Activated naive CD8-positive, alpha-beta T cell (primary cell): ENCODE data around the gene PRKAR1B.
"Not testable (repeated sequence)": the region's sequence is repeated elsewhere in the genome, so short reads cannot be mapped to it uniquely, and the experiment has no call there.

Experiments
- H3K27ac Mint-ChIP-seq: one replicate; pipeline ENCODE4 v1.8.0; 2021; ENCODE audit warnings: mixed read lengths
- H3K27me3 Mint-ChIP-seq: one replicate; pipeline ENCODE4 v1.8.0; 2021; ENCODE audit warnings: mixed read lengths
- H3K36me3 Mint-ChIP-seq: one replicate; pipeline ENCODE4 v1.8.0; 2021; ENCODE audit warnings: mixed read lengths
- H3K4me1 Mint-ChIP-seq: one replicate; pipeline ENCODE4 v1.8.0; 2021; ENCODE audit warnings: low read depth, mixed read lengths
- H3K4me3 Mint-ChIP-seq: one replicate; pipeline ENCODE4 v1.8.0; 2021; ENCODE audit warnings: mild to moderate bottlenecking, mixed read lengths
- H3K9me3 Mint-ChIP-seq: one replicate; pipeline ENCODE4 v1.8.0; 2021; ENCODE audit warnings: low read depth, mixed read lengths

Gene PRKAR1B

DNA sequence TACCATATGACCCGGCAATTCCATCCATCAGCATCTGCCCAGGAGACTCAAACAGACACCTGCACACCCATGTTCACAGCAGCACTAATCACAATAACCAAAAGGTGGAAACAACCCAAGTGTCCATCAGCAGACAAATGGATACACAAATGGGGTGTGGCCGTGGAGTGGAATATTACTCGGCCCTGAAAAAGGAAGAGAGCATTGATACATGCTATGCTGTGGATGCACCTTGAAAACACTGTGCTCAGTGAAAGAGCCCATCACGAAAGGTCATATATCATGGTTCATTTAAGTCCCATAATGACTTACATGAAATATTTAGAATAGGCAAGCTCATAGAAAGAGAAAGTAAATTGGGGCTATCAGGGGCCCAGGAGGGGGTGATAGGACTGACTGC lies 58.1 kb downstream of the PRKAR1B start:
- H3K4me1 Mint-ChIP-seq = no peaks in the 10 kb centered on the region
- H3K9me3 Mint-ChIP-seq = no peaks in the 10 kb centered on the region
- no peak overlapping the region for H3K4me3 Mint-ChIP-seq
- H3K36me3 Mint-ChIP-seq = peaks cover 9% of the 10 kb centered on the region
- no peaks in the 10 kb centered on the region for H3K27me3 Mint-ChIP-seq
- peak overlapping the region; percentile 22 for H3K27ac Mint-ChIP-seq

- Mint-ChIP-seq H3K9me3 (no peaks in the 10 kb centered on the region), H3K4me1 (no peaks in the 10 kb centered on the region), H3K27me3 (no peaks in the 10 kb centered on the region), H3K27ac (peak overlapping the region; percentile 22), H3K4me3 (no peak overlapping the region), H3K36me3 (peaks cover 7% of the 10 kb centered on the region)
These were observed 58.7 kb downstream of the PRKAR1B start for GRCh38 chr7:668139-668931.

DNA sequence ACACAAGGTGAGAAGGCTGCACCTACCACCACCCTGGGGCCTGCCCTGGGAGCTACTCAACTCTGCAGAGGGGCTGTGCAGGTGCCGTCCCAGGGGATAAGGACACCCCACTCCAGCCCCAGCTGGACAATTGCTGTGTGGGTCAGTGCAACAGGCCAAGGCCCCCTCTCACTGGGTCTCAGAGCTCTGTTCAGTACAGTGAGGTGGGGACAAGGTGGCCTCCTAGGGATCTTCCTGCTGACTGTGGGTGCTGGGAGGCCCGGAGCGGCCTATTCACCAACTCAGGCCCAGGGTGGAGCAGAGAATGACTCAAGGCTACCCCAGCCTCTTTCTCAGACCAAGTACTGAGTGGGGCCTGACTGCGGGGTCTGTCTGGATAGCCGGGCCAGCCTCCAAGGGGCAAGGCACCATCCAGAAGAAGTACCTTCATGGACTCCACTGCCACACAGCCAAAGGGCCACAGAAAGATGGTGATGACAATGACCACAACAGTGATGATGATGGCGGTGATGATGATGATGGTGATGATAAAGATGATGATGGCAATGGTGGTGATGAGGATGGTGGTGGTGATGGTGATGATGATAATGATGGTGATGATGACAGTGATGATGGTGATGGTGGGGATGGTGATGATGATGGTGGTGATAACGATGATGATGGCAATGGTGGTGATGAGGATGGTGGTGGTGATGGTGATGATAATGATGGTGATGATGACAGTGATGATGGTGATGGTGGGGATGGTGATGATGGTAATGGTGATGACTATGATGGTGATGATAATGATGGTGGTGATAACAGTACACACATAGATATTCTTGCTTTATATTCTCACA lies 60.4 kb downstream of the PRKAR1B start:
- Mint-ChIP-seq H3K27me3 (no peaks in the 10 kb centered on the region), H3K4me1 (peaks cover 7% of the 10 kb centered on the region), H3K9me3 (no peaks in the 10 kb centered on the region), H3K4me3 (no peak overlapping the region), H3K36me3 (peaks cover 7% of the 10 kb centered on the region), H3K27ac (no peak overlapping the region)

- Mint-ChIP-seq H3K4me1 (peaks cover 7% of the 10 kb centered on the region), H3K4me3 (no peak overlapping the region), H3K27me3 (no peaks in the 10 kb centered on the region), H3K36me3 (peaks cover 7% of the 10 kb centered on the region), H3K9me3 (no peaks in the 10 kb centered on the region), H3K27ac (no peak overlapping the region)
These were observed 61.2 kb downstream of the PRKAR1B start for GRCh38 chr7:665736-666453.

- peaks cover 7% of the 10 kb centered on the region for H3K36me3 Mint-ChIP-seq
- H3K27me3 Mint-ChIP-seq = no peaks in the 10 kb centered on the region
- no peaks in the 10 kb centered on the region for H3K9me3 Mint-ChIP-seq
- no peak overlapping the region for H3K27ac Mint-ChIP-seq
- peaks cover 7% of the 10 kb centered on the region for H3K4me1 Mint-ChIP-seq
- no peak overlapping the region for H3K4me3 Mint-ChIP-seq
These were observed 61.9 kb downstream of the PRKAR1B start for GRCh38 chr7:664997-665735.

DNA sequence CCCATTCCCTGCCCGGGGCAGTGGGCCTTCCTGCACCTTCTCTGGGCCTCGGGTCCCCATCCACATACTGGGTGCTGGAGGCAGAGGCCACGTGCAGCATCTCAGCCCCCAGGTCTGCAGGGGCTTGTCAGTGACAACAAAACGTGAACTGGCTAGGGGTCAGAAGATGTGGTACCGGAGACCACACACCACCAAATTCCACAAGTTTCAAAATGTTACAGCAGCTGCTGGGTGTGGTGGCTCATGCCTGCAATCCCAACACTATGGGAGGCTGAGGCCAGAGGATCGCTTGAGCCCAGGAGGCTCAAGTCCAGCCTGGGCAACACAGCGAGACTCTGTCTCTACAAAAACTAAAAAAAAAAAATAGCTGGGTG lies 62.7 kb downstream of the PRKAR1B start:
- Mint-ChIP-seq H3K36me3 (peaks cover 7% of the 10 kb centered on the region), H3K4me1 (peaks cover 7% of the 10 kb centered on the region), H3K27me3 (no peaks in the 10 kb centered on the region), H3K9me3 (no peaks in the 10 kb centered on the region), H3K4me3 (no peak overlapping the region), H3K27ac (no peak overlapping the region)

- Mint-ChIP-seq H3K4me3 (no peak overlapping the region), H3K4me1 (peaks cover 7% of the 10 kb centered on the region), H3K27me3 (no peaks in the 10 kb centered on the region), H3K36me3 (peaks cover 8% of the 10 kb centered on the region), H3K9me3 (no peaks in the 10 kb centered on the region), H3K27ac (peak overlapping the region; percentile 61)
These were observed 64.5 kb downstream of the PRKAR1B start for GRCh38 chr7:662576-662975.

- Mint-ChIP-seq H3K36me3 (peaks cover 8% of the 10 kb centered on the region), H3K9me3 (no peaks in the 10 kb centered on the region), H3K27me3 (no peaks in the 10 kb centered on the region), H3K27ac (no peak overlapping the region), H3K4me1 (peaks cover 7% of the 10 kb centered on the region), H3K4me3 (no peak overlapping the region)
These were observed 67.1 kb downstream of the PRKAR1B start for GRCh38 chr7:659996-660395.

DNA sequence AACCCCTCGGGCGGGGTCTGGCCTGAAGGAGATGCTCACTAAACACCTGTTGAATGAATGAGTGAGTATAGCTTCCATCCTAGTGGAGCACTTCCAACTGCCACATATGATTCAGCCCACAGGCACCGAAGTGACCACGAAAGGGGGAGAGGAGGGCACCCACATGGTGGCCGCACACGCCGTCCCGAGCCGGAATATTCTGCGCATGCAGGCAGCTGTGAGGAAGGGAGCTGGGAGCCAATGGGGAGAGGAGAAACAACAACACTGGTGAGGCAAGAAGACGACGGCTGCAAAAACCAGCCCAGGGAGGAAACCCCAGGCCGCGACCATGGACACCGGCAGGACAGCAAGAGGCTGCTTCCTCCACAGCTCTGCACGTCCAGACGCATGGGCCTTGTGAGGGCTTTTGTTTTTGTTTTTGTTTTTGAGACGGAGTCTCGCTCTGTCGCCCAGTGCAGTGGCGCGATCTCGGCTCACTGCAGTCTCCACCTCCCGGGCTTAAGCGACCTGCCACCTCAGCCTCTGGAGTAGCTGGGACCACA lies 67.7 kb downstream of the PRKAR1B start:
- Mint-ChIP-seq H3K27ac (no peak overlapping the region), H3K36me3 (peaks cover 8% of the 10 kb centered on the region), H3K9me3 (no peaks in the 10 kb centered on the region), H3K27me3 (no peaks in the 10 kb centered on the region), H3K4me1 (peaks cover 7% of the 10 kb centered on the region), H3K4me3 (no peak overlapping the region)

DNA sequence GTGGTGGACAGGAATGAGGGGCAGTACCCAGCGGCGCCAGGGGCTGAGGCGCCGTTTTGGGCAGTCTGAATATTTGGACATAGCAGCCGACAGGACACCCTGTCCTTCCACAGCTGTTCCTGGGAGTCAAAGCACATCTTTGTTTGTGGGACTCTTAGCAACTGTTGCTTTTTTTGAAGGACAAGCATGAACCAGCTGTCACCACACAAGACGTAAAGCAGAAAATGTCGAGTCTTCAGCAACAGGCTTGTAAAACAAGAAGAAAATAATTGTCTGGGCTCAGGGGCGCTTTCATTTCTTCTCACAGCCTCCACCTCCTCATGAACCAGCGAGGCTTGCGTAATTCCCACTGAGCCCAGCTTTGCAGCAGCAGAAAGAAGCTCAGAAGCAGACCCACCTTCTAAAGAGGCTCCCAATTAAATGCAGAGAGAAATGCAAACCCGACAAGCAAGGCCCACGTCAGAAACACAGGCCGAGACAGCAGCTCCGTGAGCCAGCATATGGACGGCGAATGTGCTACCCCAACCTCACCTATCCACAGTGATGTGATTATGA lies 69.4 kb downstream of the PRKAR1B start:
- Mint-ChIP-seq H3K27ac (no peak overlapping the region), H3K36me3 (peaks cover 8% of the 10 kb centered on the region), H3K9me3 (no peaks in the 10 kb centered on the region), H3K4me3 (no peak overlapping the region), H3K27me3 (no peaks in the 10 kb centered on the region), H3K4me1 (peaks cover 2% of the 10 kb centered on the region)

GRCh38 chr7:657010-657409 lies 70.1 kb downstream of the PRKAR1B start:
- not testable (repeated sequence) for H3K27me3 Mint-ChIP-seq, H3K9me3 Mint-ChIP-seq, H3K27ac Mint-ChIP-seq, H3K4me3 Mint-ChIP-seq, H3K36me3 Mint-ChIP-seq, H3K4me1 Mint-ChIP-seq

DNA sequence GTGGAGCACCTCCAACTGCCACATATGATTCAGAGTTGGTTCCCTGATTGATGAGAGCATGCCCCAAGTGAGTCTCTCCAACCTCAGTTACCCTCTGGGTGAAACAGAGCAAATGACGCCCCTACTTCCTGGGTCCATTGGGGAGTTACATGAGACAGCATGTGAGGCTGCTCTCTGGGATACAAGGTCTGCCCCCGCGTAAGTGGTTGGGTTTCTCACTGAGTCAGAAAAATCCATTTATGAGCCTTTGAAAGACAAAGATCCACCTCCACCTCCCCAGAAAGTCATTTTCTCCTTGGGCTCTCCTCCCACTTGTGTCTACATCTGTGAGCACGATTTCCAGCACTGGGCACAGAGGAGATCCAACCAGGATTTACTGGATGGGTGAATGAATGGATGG lies 71.3 kb downstream of the PRKAR1B start:
- no peaks in the 10 kb centered on the region for H3K27me3 Mint-ChIP-seq

GRCh38 chr7:653829-654764 lies 73.0 kb downstream of the PRKAR1B start:
- Mint-ChIP-seq H3K27ac (no peak overlapping the region), H3K4me1 (no peaks in the 10 kb centered on the region)

More for the DNA sequence above, 71.3 kb downstream of the PRKAR1B start:
- no peak overlapping the region for H3K4me3 Mint-ChIP-seq
- no peaks in the 10 kb centered on the region for H3K9me3 Mint-ChIP-seq
- no peaks in the 10 kb centered on the region for H3K4me1 Mint-ChIP-seq
- peaks cover 8% of the 10 kb centered on the region for H3K36me3 Mint-ChIP-seq
- H3K27ac Mint-ChIP-seq = no peak overlapping the region

More at GRCh38 chr7:653829-654764, 73.0 kb downstream of the PRKAR1B start:
- Mint-ChIP-seq H3K36me3 (peaks cover 6% of the 10 kb centered on the region), H3K9me3 (no peaks in the 10 kb centered on the region), H3K4me3 (no peak overlapping the region), H3K27me3 (no peaks in the 10 kb centered on the region)
